Activated T-cell treated with anti-CD3 and anti-CD28 coated beads, Interleukin-2, amount 50 U/mL, for 48 hours (primary cell): ENCODE data around the gene PYM1.
"Not testable (repeated sequence)": the region's sequence is repeated elsewhere in the genome, so short reads cannot be mapped to it uniquely, and the experiment has no call there.

Experiments
- DNase-seq, 2 experiments: peaks; one replicate each; pipeline ENCODE4 v3.0.0-alpha.2; 2020

PYM1 gene

GRCh38 chr12:55938826-55939501 lies 11.3 kb upstream of the PYM1 start:
- DNase-seq, result peak; percentile 57 to 63

DNA sequence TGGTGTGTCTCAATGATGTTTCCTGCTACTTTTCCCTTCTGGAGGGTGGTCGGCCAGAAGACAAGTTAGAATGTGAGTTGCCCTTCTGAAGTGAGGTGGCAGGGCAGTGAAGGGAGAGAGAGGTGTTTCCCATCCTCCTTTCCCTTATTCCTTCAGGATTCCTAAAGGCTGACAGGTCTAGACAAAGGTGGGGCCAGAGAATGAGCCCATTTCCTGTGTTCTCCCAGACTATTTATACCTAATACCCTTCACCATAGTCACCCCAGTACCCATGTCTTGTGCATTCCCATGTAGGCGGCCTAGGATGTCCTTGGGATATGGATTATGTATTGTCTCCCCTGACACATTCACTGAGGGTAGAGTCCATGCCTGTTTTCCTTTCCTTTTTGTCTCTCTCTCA lies 10.3 kb upstream of the PYM1 start:
- DNase-seq, result no peak

GRCh38 chr12:55935738-55936151 lies 8.1 kb upstream of the PYM1 start:
- DNase-seq, result peak; percentile 62 to 64

- DNase-seq, result no peak
These were observed 7.1 kb upstream of the PYM1 start for GRCh38 chr12:55934773-55935172.

GRCh38 chr12:55933799-55934742 lies 6.4 kb upstream of the PYM1 start:
- DNase-seq, result no peak

DNA sequence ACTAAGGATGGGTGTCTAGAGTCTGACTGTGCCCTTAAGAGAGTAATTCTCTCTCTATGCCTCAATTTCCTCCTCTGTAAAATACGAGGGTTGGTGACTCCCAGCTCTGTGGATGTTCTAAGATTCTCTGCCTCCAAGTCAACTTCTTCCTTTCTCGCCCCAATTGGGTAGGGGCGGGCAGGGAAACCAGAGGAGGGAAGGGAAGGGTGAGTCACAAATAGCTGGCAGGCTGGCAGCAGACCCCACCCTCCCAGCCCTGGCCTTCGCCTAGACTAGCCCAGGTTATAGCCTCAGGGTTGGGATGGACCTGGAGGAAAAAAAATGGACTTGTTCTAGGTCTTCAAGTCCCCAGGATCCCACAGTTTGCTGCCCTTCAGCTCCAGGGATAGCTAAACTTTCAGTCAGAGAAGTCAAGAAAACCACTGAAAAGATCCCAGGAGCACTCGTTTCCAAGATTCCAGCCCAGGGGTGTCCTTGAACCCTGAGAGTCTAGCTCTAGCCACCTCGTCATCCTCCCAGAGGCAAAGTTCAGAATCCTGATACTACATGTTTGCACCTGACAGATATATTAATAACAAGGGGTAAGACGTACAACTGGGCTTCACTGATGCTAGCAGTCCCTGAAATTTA lies 5.6 kb upstream of the PYM1 start:
- DNase-seq, result no peak

DNA sequence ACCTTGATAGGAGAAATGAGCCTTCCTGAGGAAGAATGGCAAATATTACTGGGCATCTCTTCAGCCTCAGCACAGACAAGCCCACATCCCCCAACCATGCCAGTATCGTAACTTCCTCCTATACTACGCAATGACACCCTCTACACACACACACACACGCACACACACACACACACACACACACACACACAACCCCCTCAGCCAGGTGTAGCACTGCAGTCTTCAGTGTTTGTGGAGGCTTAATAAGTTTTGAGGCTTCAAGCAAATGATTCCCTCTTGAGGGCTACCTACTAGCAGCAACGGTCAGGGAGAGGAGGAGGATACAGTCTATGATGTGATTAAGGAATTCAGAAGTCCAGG lies 4.8 kb upstream of the PYM1 start:
- peak; percentile 51 to 56 for DNase-seq

DNA sequence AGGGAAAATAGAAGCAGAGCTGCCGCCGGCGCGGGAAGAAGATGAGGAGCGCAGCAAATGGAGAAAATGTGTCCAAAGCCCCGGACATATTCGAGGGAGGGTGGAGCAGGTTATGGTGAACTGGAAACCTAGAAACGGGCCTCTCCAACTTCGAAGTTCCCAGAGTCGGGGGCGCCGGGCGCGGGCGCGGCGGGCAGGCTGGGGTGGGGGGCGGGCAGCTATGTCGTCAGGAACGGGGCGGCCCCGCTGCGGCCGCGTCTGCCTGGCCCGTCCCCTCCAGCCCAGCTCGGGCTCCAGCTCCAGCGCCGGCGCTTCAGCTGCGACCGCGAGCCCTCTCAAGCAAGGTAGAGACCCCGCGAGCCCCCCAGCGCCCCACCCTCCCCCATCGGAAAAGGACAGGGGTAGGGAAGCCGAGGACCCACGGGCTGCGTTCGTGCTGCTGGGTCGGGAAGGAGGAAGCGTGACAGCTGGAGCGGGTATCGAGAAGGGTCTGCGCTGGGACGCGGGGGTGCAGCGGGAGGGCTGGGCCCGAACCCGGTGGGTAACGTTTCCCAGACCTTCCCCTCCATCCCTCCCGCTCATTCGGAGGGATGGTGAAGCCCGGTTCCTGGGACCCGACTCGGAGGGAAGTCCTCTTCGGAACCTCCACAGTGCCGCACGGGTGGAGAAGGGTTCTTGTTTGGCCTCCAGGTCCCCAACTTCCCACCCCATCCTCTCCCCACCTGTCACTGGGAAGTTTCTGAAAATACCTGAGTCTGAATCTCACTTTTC lies 4.3 kb upstream of the PYM1 start:
- peak; percentile 45 to 61 for DNase-seq

DNA sequence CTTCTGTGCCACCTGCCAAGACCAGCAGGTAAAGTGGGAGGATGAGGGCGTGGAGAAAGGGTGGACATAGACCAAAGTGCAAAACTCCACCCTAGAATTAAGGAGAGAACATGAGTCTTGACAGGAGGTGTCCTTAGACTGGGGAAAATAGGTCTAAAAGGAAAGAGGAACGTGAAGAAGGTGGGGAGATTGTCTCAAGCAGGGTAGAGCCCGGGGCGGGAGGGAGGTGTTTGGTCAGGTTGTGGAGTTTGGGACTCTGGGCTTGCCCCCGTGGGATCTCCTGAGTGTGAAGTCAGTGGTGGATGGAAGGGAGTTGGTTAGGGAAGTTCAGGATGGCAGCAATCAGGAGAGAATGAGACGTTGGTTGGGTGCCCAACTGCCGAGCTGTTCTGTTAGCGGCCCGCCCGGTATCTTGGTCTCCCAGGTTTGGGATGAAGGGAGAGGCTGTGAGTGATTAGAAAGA lies 3.7 kb upstream of the PYM1 start:
- no peak for DNase-seq

DNA sequence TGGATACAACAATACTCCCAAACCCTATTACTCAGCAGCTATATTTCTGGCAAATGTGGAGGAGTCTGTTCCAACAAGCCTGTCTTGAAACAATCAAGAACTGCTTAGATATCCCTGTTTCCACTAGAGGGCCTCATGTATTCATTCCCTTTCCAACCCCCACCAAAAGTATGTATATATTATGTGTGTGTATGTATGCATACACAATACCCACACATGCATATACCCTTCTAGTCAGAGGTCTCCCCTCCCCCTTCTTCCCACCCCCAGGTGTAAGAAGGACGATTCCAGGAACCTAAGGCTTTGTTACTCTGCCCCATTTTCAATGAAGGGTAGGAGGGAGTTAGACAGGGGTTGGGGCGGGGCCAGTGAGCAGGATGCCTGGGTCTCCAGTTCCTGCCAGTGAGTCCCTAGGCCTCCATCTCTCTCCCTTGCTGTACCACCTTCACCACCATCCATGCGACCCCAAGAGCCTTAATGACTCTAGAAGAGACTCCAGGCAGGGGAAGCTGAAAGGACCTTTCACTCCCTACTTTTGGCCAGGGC lies 3.1 kb upstream of the PYM1 start, which contains the start of gene DGKA:
Gene DGKA (plus strand): TSS at position 392 of the 546 bp plus-strand sequence. CDS start 5,342 bp downstream, outside the sequence.
- DNase-seq, result peak; percentile 89

GRCh38 chr12:55929306-55929791 lies 1.7 kb upstream of the PYM1 start:
- DNase-seq, result peak; percentile 87 to 88

DNA sequence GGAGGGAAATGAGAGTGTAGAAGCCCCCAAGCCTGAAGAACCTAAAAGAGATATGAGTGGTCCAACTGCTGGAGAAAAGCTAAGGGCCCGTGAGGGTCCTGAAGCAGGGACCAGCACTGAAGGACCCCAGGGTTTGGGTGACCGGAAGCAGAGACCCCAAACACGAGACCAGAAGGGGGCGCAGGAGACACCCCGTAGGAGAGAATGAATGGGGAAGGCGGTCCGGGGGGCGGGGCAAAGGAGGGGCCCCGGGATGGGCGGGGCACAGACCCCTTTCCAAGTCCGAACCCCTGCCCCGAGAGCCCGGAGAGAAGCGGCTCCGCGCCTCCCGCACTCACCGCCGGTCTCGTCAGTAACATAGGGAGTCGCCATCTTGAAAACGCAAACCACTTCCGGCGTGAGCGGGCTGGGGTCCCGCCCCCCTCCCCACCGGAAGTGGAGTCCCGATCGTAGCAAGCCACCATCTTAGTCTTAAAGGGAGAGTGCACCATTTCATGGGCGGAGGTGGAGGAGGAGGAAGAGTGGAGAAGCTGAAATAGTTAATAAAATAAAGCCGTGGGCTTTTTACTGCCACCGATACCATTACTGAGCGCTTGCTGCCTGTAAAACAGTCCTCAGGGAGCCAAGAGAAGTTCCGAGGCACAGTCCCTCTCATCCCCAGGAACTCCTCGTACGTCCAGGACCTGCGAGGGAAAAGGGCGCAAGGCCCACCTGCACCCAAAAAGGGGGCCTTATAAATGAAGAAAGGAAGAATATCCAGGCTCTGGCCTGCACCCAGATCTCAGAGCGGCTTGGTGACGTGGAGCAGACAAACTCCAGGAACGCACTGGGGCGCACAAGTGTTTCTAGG lies 731 bp downstream of the PYM1 start:
- peak; percentile 97 for DNase-seq

DNA sequence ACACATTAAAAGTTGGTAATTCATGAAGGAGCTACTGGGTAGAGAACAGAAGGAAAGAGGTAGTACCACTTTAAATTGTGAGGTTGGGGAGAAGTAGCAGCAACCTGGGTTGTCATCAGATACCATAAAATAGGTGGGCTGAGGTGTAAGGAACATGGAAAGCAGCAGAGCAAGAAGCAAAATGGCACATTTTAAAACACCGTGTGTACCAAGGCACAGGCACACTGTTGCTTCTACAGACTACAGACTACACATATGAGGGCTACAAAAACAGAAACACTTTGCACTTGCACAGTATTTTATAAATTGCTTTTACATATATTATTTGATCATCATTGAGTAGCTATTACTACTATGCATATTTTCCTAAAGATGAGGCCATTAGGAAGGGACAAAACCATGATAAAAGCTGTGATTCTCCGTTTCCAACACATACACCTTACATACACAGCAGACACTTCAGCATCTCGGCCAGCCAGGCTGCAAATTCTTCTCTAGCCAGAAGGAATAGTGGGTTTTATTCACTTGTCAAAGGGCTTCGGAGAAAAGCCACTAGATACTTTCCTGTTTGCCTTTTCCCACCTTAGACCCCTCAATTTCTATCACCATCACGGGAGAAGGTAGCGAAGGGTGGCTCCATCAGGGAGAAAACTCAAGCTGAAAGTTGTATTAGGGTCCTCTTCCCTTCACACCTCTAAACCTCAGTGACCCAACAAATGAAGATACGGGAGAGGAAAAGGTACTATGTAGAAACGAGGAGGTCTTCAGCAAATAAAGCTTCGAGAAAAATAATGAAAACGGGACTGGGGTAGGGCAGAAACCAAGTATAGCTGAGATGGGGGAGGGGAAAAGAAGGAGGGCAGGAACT lies 1.6 kb downstream of the PYM1 start:
- peak in 1 of 2 experiments; percentile 35 for DNase-seq

- no peak for DNase-seq
These were observed 2.3 kb downstream of the PYM1 start for GRCh38 chr12:55925371-55925770.

DNA sequence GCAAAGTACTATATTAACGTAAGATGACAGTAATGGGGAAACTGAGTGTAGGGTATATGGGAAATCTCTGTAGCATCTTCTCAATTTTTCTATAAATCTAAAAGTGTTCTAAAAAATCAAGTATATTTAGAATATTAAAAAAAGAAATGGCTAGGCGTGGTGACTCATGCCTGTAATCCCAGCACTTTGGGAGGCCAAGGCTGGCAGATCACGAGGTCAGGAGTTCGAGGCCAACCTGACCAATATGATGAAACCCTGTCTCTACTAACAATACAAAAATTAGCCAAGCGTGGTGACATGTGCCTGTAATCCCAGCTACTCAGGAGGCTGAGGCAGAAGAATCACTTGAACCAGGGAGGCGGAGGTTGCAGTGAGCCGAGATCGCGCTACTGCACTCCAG lies 4.0 kb downstream of the PYM1 start:
- DNase-seq, result not testable (repeated sequence)

DNA sequence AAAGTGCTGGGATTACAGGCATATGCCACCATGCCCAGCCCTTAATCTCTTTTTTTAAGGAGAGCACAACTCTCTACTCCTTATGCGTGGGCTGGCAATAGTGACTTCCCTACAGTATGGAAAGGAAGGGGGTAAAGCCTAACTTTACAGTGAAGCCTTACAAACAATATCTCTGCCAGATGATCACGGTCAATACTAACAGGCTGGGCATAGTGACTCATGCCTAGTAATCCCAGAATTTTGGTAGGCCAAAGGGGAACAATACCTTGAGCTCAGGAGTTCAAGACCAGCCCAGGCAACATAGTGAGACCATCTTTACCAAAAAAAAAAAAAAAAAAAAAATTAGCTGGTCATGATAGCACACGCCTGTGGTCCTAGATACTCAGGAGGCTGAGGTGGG lies 5.6 kb downstream of the PYM1 start:
- DNase-seq, result no peak

GRCh38 chr12:55919032-55919431 lies 8.7 kb downstream of the PYM1 start:
- not testable (repeated sequence) for DNase-seq

GRCh38 chr12:55915482-55915859 lies 12.2 kb downstream of the PYM1 start:
- DNase-seq, result no peak

DNA sequence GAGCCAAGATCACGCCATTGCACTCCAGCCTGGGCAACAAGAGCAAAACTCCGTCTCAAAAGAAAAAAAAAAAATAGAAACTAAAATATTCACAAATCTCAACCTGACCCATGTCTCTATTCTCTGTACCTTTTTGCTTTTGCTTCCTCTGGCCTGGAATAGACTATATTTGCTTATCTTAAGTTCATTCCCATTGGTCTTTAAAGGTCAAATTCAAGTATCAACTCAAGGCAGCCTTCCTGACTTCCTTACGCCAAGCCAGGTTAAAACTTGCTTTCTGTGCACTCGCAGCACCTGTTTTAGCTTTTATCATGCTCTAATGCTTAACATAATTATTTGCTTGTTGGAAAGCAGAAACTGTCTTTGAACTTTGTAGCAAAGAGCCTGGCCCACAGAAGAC lies 14.8 kb downstream of the PYM1 start:
- DNase-seq, result no peak

DNA sequence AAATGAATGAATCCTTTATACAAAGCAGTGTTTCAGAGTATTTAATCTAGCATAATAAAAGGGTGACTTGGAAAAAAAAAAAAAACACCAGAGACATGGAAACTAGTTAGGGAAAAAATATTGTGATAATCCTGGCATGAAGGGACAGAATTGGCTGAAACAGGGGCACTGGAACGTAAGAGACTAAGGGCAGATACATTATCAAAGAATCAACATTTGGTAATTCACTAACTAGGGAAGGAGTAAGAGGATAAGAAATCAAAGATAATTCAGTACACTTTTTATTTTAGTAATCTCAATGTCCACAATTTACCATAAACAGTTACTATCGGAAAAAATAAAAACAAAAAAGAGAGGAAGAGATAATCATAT lies 18.2 kb downstream of the PYM1 start:
- no peak for DNase-seq
